Neural cell (in vitro differentiated cells): ENCODE results near the gene TMEM247.

ENCODE experiments used
- EP300 ChIP-seq: fragments of 450-650 bp; conservative IDR thresholded peaks from 2 replicates; pipeline ENCODE4 v1.6.1; 2014; ENCODE audit warnings: antibody characterized with exemption, mild to moderate bottlenecking, moderate library complexity; ENCODE audit not compliant: poor library complexity, severe bottlenecking
- SMC3 ChIP-seq: fragments of 450-650 bp; conservative IDR thresholded peaks from 2 replicates; pipeline ENCODE4 v1.6.1; 2014; ENCODE audit warnings: antibody characterized with exemption, mild to moderate bottlenecking, moderate library complexity; ENCODE audit not compliant: poor library complexity
- TAF1 ChIP-seq: IDR thresholded peaks from 2 replicates; pipeline ENCODE4 v1.6.1; 2012; ENCODE audit warnings: low read depth

- no peak for TF ChIP-seq EP300
- no peak for TF ChIP-seq SMC3
- no peak for TF ChIP-seq TAF1
These were observed 17.6 kb upstream of the TMEM247 start for GRCh38 chr2:46461709-46462171.
